SIG-M5 treated with dmso at 0.1 percent for 504 hours (cell line): ENCODE data around the gene NPAS1.
A peak's percentile ranks its signal among the peaks of the same experiment; 100 is the strongest.
"Not testable (repeated sequence)": the region's sequence is repeated elsewhere in the genome, so short reads cannot be mapped to it uniquely, and the experiment has no call there.

Experiments used
- DNase-seq: peaks from one replicate; lab custom pipeline; 2025; ENCODE audit not compliant: unreplicated experiment; lab: John Stamatoyannopoulos, UW

Gene NPAS1

GRCh38 chr19:47044946-47045866, 25.6 kb downstream of the NPAS1 start:
- DNase-seq, result no peak

DNA sequence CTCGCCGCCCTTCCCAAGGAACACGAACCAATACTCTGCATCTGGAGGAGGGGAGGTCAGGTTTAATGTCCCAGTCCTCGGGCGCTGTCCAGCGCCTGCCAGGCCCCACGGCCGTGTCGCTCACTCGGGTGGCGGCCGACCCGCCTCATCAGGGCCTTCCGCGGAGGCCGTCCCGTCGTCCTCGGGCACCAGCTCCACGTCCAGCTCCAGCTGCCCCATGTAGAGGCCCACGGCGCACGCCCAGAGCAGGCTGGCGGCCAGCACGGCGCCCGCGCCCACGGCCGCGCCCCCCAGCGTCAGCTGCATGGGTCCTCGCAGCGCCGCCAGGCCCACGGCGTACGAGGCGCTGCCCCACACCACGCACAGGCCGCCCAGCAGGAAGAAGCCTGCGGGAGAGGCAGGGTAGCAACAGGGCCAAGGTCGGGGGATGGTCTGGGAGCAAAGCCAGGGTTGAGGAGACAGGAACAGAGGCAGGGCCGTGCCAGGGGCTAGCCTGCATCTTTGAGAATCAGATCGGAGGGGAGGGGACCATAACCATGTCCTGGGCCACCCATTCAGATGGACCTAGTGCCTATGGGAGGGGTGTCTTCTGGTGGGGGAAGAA, 26.3 kb downstream of the NPAS1 start:
- DNase-seq, result no peak

- DNase-seq, result no peak
These were observed 27.7 kb downstream of the NPAS1 start for GRCh38 chr19:47047272-47047762.

- DNase-seq, result peak; percentile 92
These were observed 28.2 kb downstream of the NPAS1 start for GRCh38 chr19:47047763-47048405.

DNA sequence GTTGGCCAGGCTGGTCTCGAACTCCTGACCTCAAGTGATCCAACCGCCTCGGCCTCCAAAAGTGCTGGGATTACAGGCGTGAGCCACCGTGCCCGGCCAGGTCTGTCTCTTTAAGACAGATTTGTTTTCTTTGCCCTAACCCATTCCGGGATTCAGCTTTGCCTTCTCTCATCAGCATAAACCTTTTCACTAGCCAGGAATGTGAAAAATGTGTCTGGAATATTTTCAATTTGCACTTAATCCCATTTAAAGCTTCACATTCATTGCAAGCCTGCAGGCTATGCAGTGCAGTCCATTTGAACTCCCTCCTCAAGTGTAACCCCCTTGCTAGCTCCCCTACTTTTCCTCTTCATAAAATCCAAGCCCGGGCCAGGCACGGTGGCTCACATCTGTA, 29.7 kb downstream of the NPAS1 start:
- DNase-seq, result no peak

DNA sequence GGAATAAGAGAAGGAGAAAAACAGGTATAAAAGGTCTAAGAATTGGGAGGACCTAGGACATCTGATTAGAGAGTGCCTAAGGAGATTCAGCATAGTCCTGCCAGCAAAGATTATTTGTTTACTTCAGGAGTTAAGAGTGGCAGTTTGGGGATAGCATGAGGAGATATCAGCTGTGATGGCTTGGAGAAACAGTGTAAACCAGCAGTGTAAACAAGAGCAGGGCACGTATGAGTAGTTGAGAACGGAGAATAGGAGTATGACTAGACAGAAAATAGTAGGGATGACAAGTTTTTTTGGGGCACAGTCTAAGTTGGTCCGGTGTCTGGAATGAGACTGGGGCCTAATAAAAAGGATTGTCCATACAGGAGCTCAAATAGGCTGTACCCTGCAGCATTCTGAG, 30.9 kb downstream of the NPAS1 start:
- not testable (repeated sequence) for DNase-seq

DNA sequence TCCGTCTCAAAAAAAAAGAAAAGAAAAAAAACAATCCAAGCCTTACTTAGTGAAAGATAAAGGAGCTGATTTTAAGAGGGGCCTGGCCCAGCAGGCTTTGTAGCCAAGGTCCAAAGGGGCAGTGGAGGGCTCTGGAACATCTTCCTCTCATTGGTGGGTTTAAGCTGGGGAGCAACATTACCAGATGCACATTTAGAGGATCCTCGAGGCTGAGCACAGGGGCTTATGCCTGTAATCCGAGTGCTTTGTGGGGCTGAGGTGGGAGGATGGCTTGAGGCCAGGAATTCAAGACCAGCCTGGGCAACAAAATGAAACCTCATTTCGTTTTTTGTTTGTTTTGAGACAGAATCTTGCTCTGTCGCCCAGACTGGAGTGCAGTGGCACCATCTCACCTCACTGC, 36.8 kb downstream of the NPAS1 start:
- DNase-seq, result no peak

DNA sequence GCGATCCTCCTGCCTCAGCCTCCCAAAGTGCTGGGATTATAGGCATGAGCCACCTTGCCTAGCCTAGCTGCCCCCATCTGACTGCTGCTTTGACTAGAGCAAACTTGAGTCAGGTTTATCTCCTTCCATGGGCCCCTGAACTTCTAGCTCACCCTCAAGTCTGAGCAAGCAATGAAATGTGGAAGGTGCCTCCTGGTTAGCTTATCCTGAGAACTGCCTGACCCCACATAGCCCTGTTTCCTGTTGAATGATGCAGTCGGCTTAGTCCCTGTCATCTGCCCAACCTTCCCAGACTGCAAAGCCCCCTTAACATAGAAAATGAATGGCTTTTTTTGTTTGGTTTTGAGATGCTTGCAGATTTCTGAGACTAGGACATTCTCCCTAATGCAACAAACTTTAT, 37.7 kb downstream of the NPAS1 start:
- DNase-seq, result no peak

- DNase-seq, result no peak
These were observed 39.0 kb downstream of the NPAS1 start for GRCh38 chr19:47058621-47059022.

- DNase-seq, result no peak
These were observed 44.2 kb downstream of the NPAS1 start for GRCh38 chr19:47063874-47064273.

DNA sequence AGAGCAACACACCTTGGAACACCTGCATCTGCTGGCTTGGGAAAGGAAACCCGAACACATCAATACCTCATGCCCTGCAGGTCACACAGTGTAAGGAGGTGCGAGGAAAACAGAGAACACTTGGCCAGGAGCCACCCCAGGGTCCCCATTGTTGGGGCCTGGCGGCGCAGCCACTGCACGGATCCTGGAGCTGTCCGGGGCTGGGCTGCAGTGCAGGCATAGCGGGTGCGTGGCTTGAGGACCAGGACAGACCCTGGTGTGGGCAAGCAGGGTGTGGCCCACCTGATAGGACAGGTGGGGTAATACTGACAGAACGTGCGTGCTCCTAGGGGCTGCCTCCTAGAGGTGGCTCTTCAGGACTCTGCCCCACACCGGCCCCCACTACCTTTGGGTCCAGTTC, 45.6 kb downstream of the NPAS1 start:
- DNase-seq, result no peak

- no peak for DNase-seq
These were observed 47.0 kb downstream of the NPAS1 start for GRCh38 chr19:47066376-47067214.

GRCh38 chr19:47067215-47067847, 47.7 kb downstream of the NPAS1 start:
- DNase-seq, result no peak

DNA sequence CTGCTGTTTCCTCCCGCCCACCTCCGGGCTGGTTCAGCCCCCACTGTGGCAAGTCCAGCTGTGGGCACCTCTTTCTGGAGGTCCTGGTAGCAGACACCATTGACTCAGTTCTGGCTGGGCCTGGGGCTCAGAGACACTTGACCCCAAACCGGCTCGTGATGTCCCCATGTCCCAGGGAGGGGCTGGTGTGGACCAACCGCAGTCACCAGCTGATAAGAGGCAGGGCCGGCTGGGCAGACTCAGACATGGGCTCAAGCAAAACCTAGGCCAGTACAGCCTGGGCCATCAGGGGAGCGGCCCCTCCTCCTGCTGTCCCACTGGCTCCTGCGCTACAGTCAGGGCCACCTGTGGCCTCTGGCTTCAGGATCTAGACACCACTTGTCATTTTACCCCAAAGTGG, 48.6 kb downstream of the NPAS1 start:
- DNase-seq, result no peak

- no peak for DNase-seq
These were observed 49.3 kb downstream of the NPAS1 start for GRCh38 chr19:47068876-47069406.

DNA sequence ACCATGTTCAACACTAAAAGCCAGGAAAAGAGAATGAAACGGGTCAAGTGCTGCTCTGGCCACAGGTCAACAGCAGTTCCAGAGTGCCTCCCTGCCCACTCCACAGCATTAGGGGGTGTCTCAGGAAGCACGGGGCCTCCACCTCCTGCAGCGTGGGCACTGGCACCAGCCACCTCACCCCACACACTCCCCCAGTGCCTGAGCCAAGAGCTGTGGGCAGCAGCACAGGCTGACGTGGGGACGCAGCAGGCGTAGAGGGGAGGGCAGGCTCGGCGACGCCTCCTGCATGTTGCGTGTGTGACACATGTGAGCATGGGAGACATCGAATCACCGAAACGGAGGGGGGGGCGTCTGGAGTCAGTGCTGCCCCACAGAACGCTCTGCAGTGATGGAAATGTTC, 50.2 kb downstream of the NPAS1 start:
- no peak for DNase-seq

DNA sequence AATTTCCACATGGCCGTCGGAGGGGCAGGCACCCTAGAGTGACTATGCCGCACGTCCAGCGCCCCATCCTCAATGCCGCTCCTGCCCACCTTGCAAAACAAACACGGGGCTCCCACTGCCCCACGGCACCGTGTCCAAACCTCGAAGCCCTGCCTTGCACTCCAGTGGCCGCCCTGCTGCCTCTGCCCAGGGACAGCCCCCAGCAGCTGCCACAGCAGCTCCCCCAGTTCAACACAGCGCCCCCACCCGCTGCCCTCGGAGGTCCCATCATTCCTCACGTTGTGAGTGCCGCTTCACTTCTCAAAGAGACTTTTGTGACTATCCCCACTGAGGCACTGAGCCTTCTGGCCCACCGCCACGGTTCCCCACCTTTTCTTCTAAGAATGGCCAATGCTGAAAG, 51.1 kb downstream of the NPAS1 start:
- no peak for DNase-seq

GRCh38 chr19:47071731-47072130, 52.1 kb downstream of the NPAS1 start:
- DNase-seq, result no peak

GRCh38 chr19:47072323-47072722, 52.7 kb downstream of the NPAS1 start:
- no peak for DNase-seq

DNA sequence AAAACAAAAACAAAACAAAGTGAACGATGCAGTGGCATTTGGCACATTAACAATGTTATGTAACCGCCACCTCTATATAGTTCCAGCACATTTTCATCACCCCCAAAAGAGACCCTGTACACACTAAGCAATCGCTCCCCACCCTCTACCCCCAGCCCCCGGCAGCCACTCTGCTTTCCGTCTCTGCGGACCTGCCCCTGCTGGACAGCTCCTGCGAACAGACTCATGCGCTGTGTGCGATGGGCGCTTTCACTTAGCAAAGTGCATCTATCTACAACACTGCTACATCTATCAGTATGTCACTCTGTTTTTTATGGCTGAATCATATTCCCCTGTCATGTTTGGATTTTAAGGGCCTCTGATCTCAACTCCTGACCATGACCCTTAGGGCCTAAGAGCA, 53.9 kb downstream of the NPAS1 start:
- DNase-seq, result no peak
